H1 (cell line): ENCODE data around the gene SRI. TPM values are rescaled to one million over a fixed set of nuclear protein-coding genes. Genes with fewer than 3 reads are reported as not detected.

Source experiments
- CTCF ChIA-PET: fragments of 300-600 bp; sonication (Branson Sonifier 250); formaldehyde crosslinking; loops from one replicate; lab custom pipeline; 2021; ENCODE audit not compliant: partially characterized antibody; lab: Charles Lee
- POLR2A ChIA-PET: fragments of 300-600 bp; sonication (Branson Sonifier 250); formaldehyde crosslinking; loops from one replicate; lab custom pipeline; 2021; ENCODE audit warnings: inconsistent platforms; ENCODE audit not compliant: partially characterized antibody; lab: Charles Lee
- DNase-seq, 2 experiments: peaks; one replicate each; pipeline versions ENCODE4 v3.0.0 to v3.0.0-alpha.2; 2010 to 2022; ENCODE audit warnings: low spot score in 2 of 2, low read depth in 1 of 2, mixed read lengths in 1 of 2
- FAIRE-seq: peaks from 2 replicates; lab custom pipeline; 2011; peaks lifted over from hg19 to GRCh38; lab: Jason Lieb, UNC
- H2AFZ ChIP-seq: 2 replicates; pipeline ENCODE4 v1.8.1; 2012; ENCODE audit warnings: low read length, inconsistent platforms
- H2AK5ac ChIP-seq: 2 replicates; pipeline ENCODE4 v1.6.1; 2013; ENCODE audit warnings: low read depth, low read length
- H2BK120ac ChIP-seq: replicated peaks from 2 replicates; pipeline ENCODE3; 2013; ENCODE audit warnings: low read depth, low read length, inconsistent platforms
- H2BK12ac ChIP-seq: 2 replicates; pipeline ENCODE4 v1.6.1; 2013; ENCODE audit warnings: low read depth, low read length
- H2BK15ac ChIP-seq: 2 replicates; pipeline ENCODE4 v1.6.1; 2013; ENCODE audit warnings: low read length
- H2BK20ac ChIP-seq: 2 replicates; pipeline ENCODE4 v1.6.1; 2013; ENCODE audit warnings: low read length
- H2BK5ac ChIP-seq: 2 replicates; pipeline ENCODE4 v1.6.1; 2013; ENCODE audit warnings: low read depth, low read length
- H3K14ac ChIP-seq: 2 replicates; pipeline ENCODE4 v1.6.1; 2013; ENCODE audit warnings: inconsistent platforms; ENCODE audit not compliant: insufficient read length
- H3K18ac ChIP-seq: 2 replicates; pipeline ENCODE4 v1.6.1; 2013; ENCODE audit warnings: low read length; ENCODE audit errors: extremely low read depth
- H3K23ac ChIP-seq: 2 replicates; pipeline ENCODE4 v1.6.1; 2013; ENCODE audit warnings: inconsistent platforms; ENCODE audit not compliant: insufficient read length
- H3K23me2 ChIP-seq: 2 replicates; pipeline ENCODE4 v1.6.1; 2013; ENCODE audit warnings: low read depth, low read length
- H3K27ac ChIP-seq: 2 replicates; pipeline ENCODE4 v1.6.1; 2011; ENCODE audit warnings: low read depth, low read length, inconsistent platforms
- H3K27me3 ChIP-seq, 4 experiments: replicated peaks in 1 of 4; 1 replicate in 1 of 4; 2 replicates in 3 of 4; pipeline versions ENCODE4 v1.6.1 to v1.8.1; 2011 to 2013; ENCODE audit warnings: low read length in 3 of 4, mild to moderate bottlenecking in 3 of 4, inconsistent platforms in 2 of 4, mixed read lengths in 2 of 4, moderate library complexity in 1 of 4; ENCODE audit not compliant: control insufficient read depth in 3 of 4, insufficient read depth in 3 of 4; ENCODE audit errors: extremely low read depth in 1 of 4
- H3K36me3 ChIP-seq, 4 experiments: 2 replicates each; pipeline versions ENCODE4 v1.6.1 to v1.8.1; 2011 to 2013; ENCODE audit warnings: mild to moderate bottlenecking in 4 of 4, low read length in 3 of 4, moderate library complexity in 2 of 4, control low read depth in 1 of 4, inconsistent platforms in 1 of 4; ENCODE audit not compliant: insufficient read depth in 4 of 4, control insufficient read depth in 2 of 4
- H3K4ac ChIP-seq: replicated peaks from 2 replicates; pipeline ENCODE3; 2013; ENCODE audit warnings: low read length, low read depth, mixed read lengths, inconsistent platforms; ENCODE audit not compliant: insufficient read length
- H3K4me1 ChIP-seq, 4 experiments: replicated peaks in 1 of 4; 1 replicate in 1 of 4; 2 replicates in 3 of 4; pipeline versions ENCODE4 v1.6.1 to v1.8.1; 2011 to 2013; ENCODE audit warnings: low read length in 3 of 4, inconsistent platforms in 2 of 4, mixed read lengths in 1 of 4; ENCODE audit not compliant: insufficient read depth in 4 of 4, control insufficient read depth in 3 of 4
- H3K4me2 ChIP-seq, 2 experiments: 2 replicates each; pipeline versions ENCODE4 v1.6.1 to v1.8.1; 2011 to 2013; ENCODE audit warnings: low read depth in 2 of 2, low read length in 2 of 2, control low read depth in 1 of 2, inconsistent platforms in 1 of 2, mild to moderate bottlenecking in 1 of 2; ENCODE audit not compliant: insufficient read depth in 1 of 2
- H3K4me3 ChIP-seq, 4 experiments: fragments of 200-600, 300-600 bp in 1 of 4; sonication (generic), shearing (Covaris generic), sonication (Bioruptor Twin) in 1 of 4; 2 replicates each; pipeline versions ENCODE4 v1.5.1 to v1.8.1; 2011 to 2016; ENCODE audit warnings: low read length in 4 of 4, low read depth in 3 of 4, control low read depth in 2 of 4, inconsistent platforms in 2 of 4, mild to moderate bottlenecking in 2 of 4, mixed read lengths in 1 of 4, moderate library complexity in 1 of 4; ENCODE audit not compliant: insufficient read depth in 2 of 4; ENCODE audit errors: extremely low read depth in 1 of 4
- H3K56ac ChIP-seq: replicated peaks from 2 replicates; pipeline ENCODE3; 2013; ENCODE audit warnings: low read depth, mild to moderate bottlenecking, mixed read lengths, low read length, inconsistent platforms; ENCODE audit not compliant: insufficient read length
- H3K79me1 ChIP-seq: 2 replicates; pipeline ENCODE4 v1.6.1; 2013; ENCODE audit warnings: low read depth, low read length, control low read depth
- H3K79me2 ChIP-seq, 2 experiments: 2 replicates each; pipeline versions ENCODE4 v1.6.1 to v1.8.1; 2012 to 2013; ENCODE audit warnings: low read length in 2 of 2, mild to moderate bottlenecking in 2 of 2, inconsistent platforms in 1 of 2; ENCODE audit not compliant: insufficient read depth in 2 of 2, control insufficient read depth in 1 of 2
- H3K9ac ChIP-seq, 4 experiments: replicated peaks in 1 of 4; 1 replicate in 1 of 4; 2 replicates in 3 of 4; pipeline versions ENCODE4 v1.6.1 to v1.8.1; 2011 to 2013; ENCODE audit warnings: low read depth in 3 of 4, low read length in 3 of 4, control low read depth in 2 of 4, mild to moderate bottlenecking in 2 of 4, moderate library complexity in 2 of 4, inconsistent platforms in 1 of 4; ENCODE audit errors: extremely low read depth in 1 of 4
- H3K9me3 ChIP-seq, 2 experiments: 2 replicates each; pipeline versions ENCODE4 v1.6.1 to v1.8.1; 2012 to 2013; ENCODE audit warnings: mild to moderate bottlenecking in 2 of 2, moderate library complexity in 2 of 2, control low read depth in 1 of 2, inconsistent platforms in 1 of 2, low read depth in 1 of 2, low read length in 1 of 2, mixed read lengths in 1 of 2; ENCODE audit not compliant: insufficient read depth in 2 of 2
- H4K20me1 ChIP-seq, 2 experiments: replicated peaks in 1 of 2; 2 replicates each; pipeline versions ENCODE3 to v1.8.1; 2011 to 2013; ENCODE audit warnings: inconsistent platforms in 2 of 2, low read length in 2 of 2, mild to moderate bottlenecking in 1 of 2; ENCODE audit not compliant: insufficient read depth in 2 of 2, control insufficient read depth in 1 of 2
- H4K5ac ChIP-seq: 2 replicates; pipeline ENCODE4 v1.6.1; 2013; ENCODE audit warnings: low read length, low read depth, mixed read lengths, inconsistent platforms; ENCODE audit not compliant: insufficient read length
- H4K8ac ChIP-seq: 2 replicates; pipeline ENCODE4 v1.8.0; 2013; ENCODE audit warnings: mild to moderate bottlenecking, moderate library complexity, low read length, inconsistent platforms; ENCODE audit not compliant: insufficient read depth; ENCODE audit errors: extremely low read depth
- H4K91ac ChIP-seq: replicated peaks from 2 replicates; pipeline ENCODE3; 2013; ENCODE audit warnings: low read length, mixed read lengths, inconsistent platforms; ENCODE audit not compliant: insufficient read length
- GABPA ChIP-seq: IDR thresholded peaks from 2 replicates; pipeline ENCODE4 v1.6.1; 2011; ENCODE audit warnings: mild to moderate bottlenecking, low read length, moderate library complexity, borderline replicate concordance; ENCODE audit not compliant: insufficient read depth
- HDAC6 ChIP-seq: IDR thresholded peaks from one replicate; pipeline ENCODE4 v1.7.1; 2012; ENCODE audit warnings: low read depth, mild to moderate bottlenecking, inconsistent platforms, low read length, moderate library complexity
- PHF8 ChIP-seq: fragments of 200-600 bp; sonication (generic); conservative IDR thresholded peaks from 2 replicates; pipeline ENCODE4 v1.7.1; 2012; ENCODE audit warnings: low read depth, mild to moderate bottlenecking, inconsistent platforms, low read length, moderate library complexity
- POLR2A ChIP-seq, 2 experiments: IDR thresholded peaks; 1 replicate in 1 of 2; 2 replicates in 1 of 2; pipeline ENCODE4 v1.6.1; 2011; ENCODE audit warnings: low read depth in 2 of 2, low read length in 2 of 2, mild to moderate bottlenecking in 2 of 2; ENCODE audit errors: control extremely low read depth in 1 of 2
- SP4 ChIP-seq: IDR thresholded peaks from 2 replicates; pipeline ENCODE4 v1.6.1; 2012; ENCODE audit warnings: low read length, inconsistent platforms
- TAF7 ChIP-seq: optimal IDR thresholded peaks from 2 replicates; pipeline ENCODE3; 2011; ENCODE audit warnings: low read depth, mild to moderate bottlenecking, inconsistent platforms, low read length, moderate library complexity, borderline replicate concordance
- TEAD4 ChIP-seq: IDR thresholded peaks from 2 replicates; pipeline ENCODE4 v1.6.1; 2012; ENCODE audit warnings: low read depth, low read length, inconsistent platforms, mixed read lengths
- WGBS, 2 experiments: shearing (Covaris generic) in 1 of 2; methylation state at CpG; one replicate each; pipeline versions ENCODE4 v1.1.6 to v1.1.7; 2013 to 2015; ENCODE audit warnings: low lambda C conversion rate in 2 of 2, mixed read lengths in 2 of 2, inconsistent platforms in 1 of 2, low coverage in 1 of 2, missing lambda C conversion rate in 1 of 2; ENCODE audit not compliant: insufficient replicate concordance in 2 of 2, insufficient coverage in 1 of 2, insufficient read length in 1 of 2; ENCODE audit errors: extremely low coverage in 1 of 2, missing lambda C conversion rate in 1 of 2; 5-methylcytosine and 5-hydroxymethylcytosine counted together
- polyA plus RNA-seq, 7 experiments: library from polyadenylated mRNA; depleted of rRNA in 3 of 7; stranded (reverse) in 5 of 7; unstranded in 2 of 7; fragments of >200 nt in 5 of 7; fragments of 200-250 nt in 2 of 7; gene quantifications; 1 replicate in 5 of 7; 2 replicates in 1 of 7; 4 replicates in 1 of 7; pipeline versions ENCODE4 v1.2.1 to v1.2.3, GENCODE V29; 2011 to 2013; ENCODE audit warnings: missing spikeins in 2 of 7, mixed read lengths in 2 of 7
- total RNA-seq: library from RNA; stranded (reverse); fragmentation: NEBNext Ultra II Directional; extraction: Animal tissue kit (Norgen Biotek cat#: 25700); gene quantifications from 2 replicates; pipeline ENCODE4 v1.2.1, GENCODE V29; 2021

SRI gene
- total and polyA plus RNA-seq, 2 of the 8 experiments (the other 6 are each of a cell fraction or from before 2014, with no cell fraction given), result 118 to 170 TPM

GRCh38 chr7:88229302-88229995, 9.6 kb upstream of the SRI start:
- ChIA-PET POLR2A (no interaction called here), CTCF (interaction anchor here (1.2 kb wide), 1 partner anchor 14 kb away, joined by 4 read pairs; no protein-coding TSS in a partner anchor)
- Histone ChIP-seq H3K4me3 (no peak overlapping the region), H3K9ac (no peak overlapping the region), H3K27me3 (no peaks in the 10 kb centered on the region), H2BK12ac (no peak overlapping the region), H3K23ac (no peak overlapping the region), H3K79me1 (no peaks in the 10 kb centered on the region), H4K91ac (no peak overlapping the region), H3K79me2 (no peaks in the 10 kb centered on the region), H3K27ac (no peak overlapping the region), H3K56ac (no peak overlapping the region), H3K14ac (no peak overlapping the region), H2BK120ac (no peak overlapping the region), H3K36me3 (no peaks in the 10 kb centered on the region), H4K20me1 (no peaks in the 10 kb centered on the region), H2AFZ (no peak overlapping the region), H2BK20ac (no peak overlapping the region), H3K23me2 (peaks cover 3% of the 10 kb centered on the region; the same call in 1 of the 2 replicates), H2BK15ac (no peak overlapping the region), H4K8ac (no peak overlapping the region), H3K4me2 (no peak overlapping the region), H2AK5ac (no peak overlapping the region), H4K5ac (no peak overlapping the region), H3K4ac (no peak overlapping the region), H2BK5ac (no peak overlapping the region), H3K18ac (no peak overlapping the region), H3K9me3 (no peaks in the 10 kb centered on the region), H3K4me1 (no peaks in the 10 kb centered on the region)
- 93% methylated on average over 4 of the region's 4 CpGs; no CpG with 5 or more reads in 1 of the 2 experiments for WGBS, 2 experiments
- no peak for FAIRE-seq
- DNase-seq, result no peak
- TF ChIP-seq POLR2A (IDR thresholded peaks at IDR 0.05; ENCODE audit: control extremely low read depth in 1 of 2, low read depth in 2 of 2, low read length in 2 of 2), result no peak
- no peak for TF ChIP-seq TAF7
- TF ChIP-seq TEAD4, result no peak
- no peak for TF ChIP-seq GABPA
- no peak for TF ChIP-seq HDAC6
- no peak for TF ChIP-seq SP4
- TF ChIP-seq PHF8, result no peak
- TF ChIP-seq, all 59 proteins: peak for 0
